HCT116 (cell line): Measurements from ENCODE around the gene SNX1. TPM values are rescaled to one million over a fixed set of nuclear protein-coding genes. Genes with fewer than 3 reads are reported as not detected.

ENCODE experiments used
- ATAC-seq: fragments of 200-7000 bp; cut with Tn5 transposase; 2 replicates; pipeline ENCODE4 v1.9.1; 2020; ENCODE audit warnings: mild to moderate bottlenecking, moderate library complexity
- BruUV-seq: library from RNA; stranded (reverse); fragments of 400-500 nt; replicated peaks from 2 replicates; lab custom pipeline; 2021; lab: Mats Ljungman, UMichigan
- CTCF ChIA-PET: fragments of 300-600 bp; sonication (Branson Sonifier 250); formaldehyde crosslinking; loops from one replicate; lab custom pipeline; 2021; ENCODE audit warnings: antibody characterized with exemption; lab: Charles Lee
- POLR2A ChIA-PET: fragments of 300-600, 350-600 bp; sonication (Branson Sonifier 250); formaldehyde crosslinking; loops from one replicate; lab custom pipeline; 2021; ENCODE audit warnings: antibody characterized with exemption; lab: Charles Lee
- RAD21 ChIA-PET, 2 experiments: fragments of 300-600 bp; sonication (Branson Sonifier 250); formaldehyde crosslinking; loops; one replicate each; lab custom pipeline; 2023; ENCODE audit warnings: low total read pairs in 2 of 2; ENCODE audit not compliant: uncharacterized antibody in 2 of 2, unreplicated experiment in 2 of 2, low non-redundant PET in 1 of 2; lab: Charles Lee
- DNase-seq: peaks from one replicate; pipeline ENCODE4 v3.0.0-alpha.2; 2010; ENCODE audit warnings: low read depth, low spot score
- H2AFZ ChIP-seq: fragments of 200-600 bp; shearing (Covaris generic), sonication (generic); 2 replicates; pipeline ENCODE4 v1.6.1; 2017; ENCODE audit warnings: low read depth, mixed run types, mixed read lengths, antibody characterized with exemption, low read length; ENCODE audit not compliant: poor library complexity, severe bottlenecking
- H3K27ac ChIP-seq: 2 replicates; pipeline ENCODE4 v1.5.1; 2012; ENCODE audit warnings: low read depth, low read length
- H3K27me3 ChIP-seq: fragments of 200-600 bp; sonication (generic); 2 replicates; pipeline ENCODE4 v1.6.1; 2016; ENCODE audit warnings: mixed run types, low read length, mixed read lengths; ENCODE audit not compliant: insufficient read depth
- H3K36me3 ChIP-seq, 2 experiments: fragments of 200-500 bp in 1 of 2; fragments of 200-600 bp in 1 of 2; sonication (Bioruptor generic) in 1 of 2; sonication (generic) in 1 of 2; 2 replicates each; pipeline versions ENCODE4 v1.5.1 to v1.6.1; 2014 to 2016; ENCODE audit warnings: low read length in 2 of 2, inconsistent platforms in 1 of 2, mixed read lengths in 1 of 2, mixed run types in 1 of 2; ENCODE audit not compliant: insufficient read depth in 2 of 2, control insufficient read depth in 1 of 2
- H3K4me1 ChIP-seq, 2 experiments: fragments of 200-600 bp in 1 of 2; sonication (generic) in 1 of 2; 2 replicates each; pipeline versions ENCODE4 v1.5.1 to v1.6.1; 2012 to 2017; ENCODE audit warnings: low read length in 2 of 2, inconsistent platforms in 1 of 2, mild to moderate bottlenecking in 1 of 2, mixed read lengths in 1 of 2, mixed run types in 1 of 2, moderate library complexity in 1 of 2; ENCODE audit not compliant: insufficient read depth in 2 of 2, control insufficient read depth in 1 of 2
- H3K4me2 ChIP-seq: fragments of 200-600 bp; sonication (generic); 2 replicates; pipeline ENCODE4 v1.6.1; 2017; ENCODE audit warnings: mixed run types, low read length, mixed read lengths
- H3K4me3 ChIP-seq, 2 experiments: fragments of 200-600 bp in 1 of 2; sonication (generic) in 1 of 2; replicated peaks in 1 of 2; 2 replicates each; pipeline ENCODE4 v1.5.1; 2011 to 2016; ENCODE audit warnings: low read length in 2 of 2, control low read depth in 1 of 2, low read depth in 1 of 2, mild to moderate bottlenecking in 1 of 2, mixed read lengths in 1 of 2, mixed run types in 1 of 2
- H3K79me2 ChIP-seq: fragments of 200-600 bp; sonication (generic); 2 replicates; pipeline ENCODE4 v1.6.1; 2017; ENCODE audit warnings: mild to moderate bottlenecking, mixed run types, low read length, moderate library complexity, mixed read lengths; ENCODE audit not compliant: insufficient read depth
- H3K9ac ChIP-seq: fragments of 200-600 bp; sonication (generic); 2 replicates; pipeline ENCODE4 v1.6.1; 2016; ENCODE audit warnings: low read length, mixed read lengths
- H3K9me2 ChIP-seq: fragments of 200-600 bp; sonication (generic), shearing (Covaris generic); 2 replicates; pipeline ENCODE4 v1.6.1; 2017; ENCODE audit warnings: mixed run types, mild to moderate bottlenecking, moderate library complexity; ENCODE audit not compliant: insufficient read depth
- H3K9me3 ChIP-seq, 2 experiments: fragments of 200-500 bp in 1 of 2; fragments of 200-600 bp in 1 of 2; sonication (Bioruptor generic) in 1 of 2; sonication (generic) in 1 of 2; 2 replicates each; pipeline ENCODE4 v1.6.1; 2014 to 2017; ENCODE audit warnings: low read length in 2 of 2, mixed read lengths in 2 of 2, inconsistent platforms in 1 of 2, low read depth in 1 of 2, mild to moderate bottlenecking in 1 of 2, mixed run types in 1 of 2, moderate library complexity in 1 of 2; ENCODE audit not compliant: control insufficient read depth in 1 of 2, insufficient read depth in 1 of 2
- H4K20me1 ChIP-seq: fragments of 200-600 bp; sonication (generic), shearing (Covaris generic); 2 replicates; pipeline ENCODE4 v1.6.1; 2017; ENCODE audit warnings: mixed run types, mild to moderate bottlenecking, moderate library complexity; ENCODE audit not compliant: insufficient read depth
- CEBPB ChIP-seq: IDR thresholded peaks from 2 replicates; pipeline ENCODE4 v1.6.1; 2012; ENCODE audit warnings: low read depth
- EGR1 ChIP-seq: IDR thresholded peaks from 2 replicates; pipeline ENCODE4 v1.6.1; 2012; ENCODE audit warnings: low read depth
- ELF1 ChIP-seq: IDR thresholded peaks from 2 replicates; pipeline ENCODE4 v1.6.1; 2012; ENCODE audit warnings: low read depth, borderline replicate concordance
- FOSL1 ChIP-seq: IDR thresholded peaks from 2 replicates; pipeline ENCODE4 v1.6.1; 2012; ENCODE audit warnings: low read depth
- POLR2AphosphoS5 ChIP-seq: IDR thresholded peaks from 2 replicates; pipeline ENCODE4 v1.6.1; 2011; ENCODE audit warnings: mild to moderate bottlenecking, low read depth, low read length, moderate library complexity
- SIN3A ChIP-seq: IDR thresholded peaks from 2 replicates; pipeline ENCODE4 v1.6.1; 2012; ENCODE audit warnings: low read depth
- SP1 ChIP-seq: IDR thresholded peaks from 2 replicates; pipeline ENCODE4 v1.6.1; 2012; ENCODE audit warnings: low read depth
- TCF7L2 ChIP-seq: IDR thresholded peaks from 2 replicates; pipeline ENCODE4 v1.7.0; 2011; ENCODE audit warnings: borderline replicate concordance, inconsistent platforms; ENCODE audit not compliant: insufficient read depth, insufficient read length; ENCODE audit errors: extremely low read depth
- YY1 ChIP-seq: IDR thresholded peaks from 2 replicates; pipeline ENCODE4 v1.6.1; 2011; ENCODE audit warnings: low read length, low read depth, moderate library complexity, mild to moderate bottlenecking; ENCODE audit not compliant: insufficient replicate concordance; ENCODE audit errors: extremely low read depth
- ZFX ChIP-seq: fragments of 450-650 bp; IDR thresholded peaks from 2 replicates; pipeline ENCODE4 v1.6.1; 2017
- ZNF274 ChIP-seq: fragments of 200-500 bp; sonication (Bioruptor generic); IDR thresholded peaks from 2 replicates; pipeline ENCODE4 v1.6.1; 2014; ENCODE audit warnings: mild to moderate bottlenecking, low read depth, low read length, inconsistent platforms
- intact Hi-C: fragments of 100-400 bp; cut with micrococcal nuclease; formaldehyde crosslinking; loops from 2 replicates; pipeline ENCODE4 v1.10.0; 2022
- total RNA-seq: library from RNA; stranded (reverse); gene quantifications from one replicate; pipeline ENCODE4 v1.2.1, GENCODE V29; 2021; ENCODE audit not compliant: unreplicated experiment
- TF ChIP-seq, protein P1 (sequence below): IDR thresholded peaks from 2 replicates; pipeline ENCODE4 v1.6.1; 2011; ENCODE audit warnings: mild to moderate bottlenecking, low read length, moderate library complexity; ENCODE audit not compliant: insufficient replicate concordance; ENCODE audit errors: extremely low read depth
- TF ChIP-seq, protein P2 (sequence below), 3 experiments: fragments of 200-600 bp in 1 of 3; sonication (generic) in 1 of 3; IDR thresholded peaks in 2 of 3; conservative IDR thresholded peaks in 1 of 3; 2 replicates each; pipeline ENCODE4 v1.5.1; 2012 to 2017; ENCODE audit warnings: low read depth in 2 of 3, low read length in 2 of 3, antibody characterized with exemption in 1 of 3, borderline replicate concordance in 1 of 3, control low read depth in 1 of 3, mild to moderate bottlenecking in 1 of 3, mixed read lengths in 1 of 3, mixed run types in 1 of 3, moderate library complexity in 1 of 3; ENCODE audit not compliant: insufficient read depth in 1 of 3
- TF ChIP-seq, protein P3 (sequence below): IDR thresholded peaks from 2 replicates; pipeline ENCODE4 v1.6.1; 2012; ENCODE audit warnings: low read depth
- TF ChIP-seq, protein P4 (sequence below): IDR thresholded peaks from 2 replicates; pipeline ENCODE4 v1.6.1; 2012

SNX1 gene
- total RNA-seq, 1 experiment from 2014 or later, result 91.9 TPM

DNA sequence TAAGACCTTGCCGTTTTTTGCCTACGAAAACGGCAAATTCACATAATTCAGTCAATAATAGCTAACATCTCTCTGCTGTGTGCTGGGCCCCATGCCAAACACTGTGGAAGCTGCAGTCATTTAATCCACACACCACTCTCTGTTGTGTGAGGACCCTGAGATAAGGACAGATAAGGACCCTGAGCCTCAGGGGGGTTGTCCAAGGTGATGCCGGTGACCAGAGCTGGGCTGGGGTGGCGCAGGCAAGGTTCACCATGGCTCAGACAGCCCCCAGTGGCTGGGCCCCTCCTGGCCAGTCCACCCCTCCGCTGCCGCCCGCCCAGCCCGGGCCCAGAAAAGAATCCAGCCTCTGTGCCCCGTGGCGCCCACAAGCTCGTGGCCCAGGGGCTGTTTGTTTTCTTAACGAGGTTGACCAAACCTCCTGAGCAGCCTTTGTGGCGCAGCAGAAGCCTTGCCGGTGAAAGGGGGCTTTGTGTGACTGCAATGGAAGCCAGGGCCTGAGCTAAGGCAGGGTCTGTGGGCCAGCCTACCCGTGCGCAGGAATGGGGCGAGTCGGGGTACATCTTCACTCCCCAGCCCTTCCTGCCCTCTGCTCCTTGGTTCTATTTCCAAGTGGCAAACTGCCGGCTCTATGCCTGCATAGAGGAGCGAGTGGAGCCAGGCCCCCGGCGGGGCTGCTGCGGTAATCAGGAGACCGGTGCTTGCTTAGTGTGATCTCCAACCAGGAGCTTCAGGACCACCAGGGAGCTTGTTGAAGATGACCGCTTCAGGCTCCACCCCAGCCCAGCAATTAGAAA lies 51.3 kb downstream of the SNX1 start:
- CTCF ChIA-PET, result no interaction called here
- H3K4me3 ChIP-seq, result no peak overlapping the region
- no peak overlapping the region for H3K4me2 ChIP-seq
- no peak for TF ChIP-seq ZFX
- no peak for TF ChIP-seq EGR1
- TF ChIP-seq CEBPB, result no peak
- no peak for TF ChIP-seq SP1
- TF ChIP-seq ELF1, result no peak
- no peak for TF ChIP-seq TCF7L2
- no peak for TF ChIP-seq FOSL1
- TF ChIP-seq, protein P1, sequence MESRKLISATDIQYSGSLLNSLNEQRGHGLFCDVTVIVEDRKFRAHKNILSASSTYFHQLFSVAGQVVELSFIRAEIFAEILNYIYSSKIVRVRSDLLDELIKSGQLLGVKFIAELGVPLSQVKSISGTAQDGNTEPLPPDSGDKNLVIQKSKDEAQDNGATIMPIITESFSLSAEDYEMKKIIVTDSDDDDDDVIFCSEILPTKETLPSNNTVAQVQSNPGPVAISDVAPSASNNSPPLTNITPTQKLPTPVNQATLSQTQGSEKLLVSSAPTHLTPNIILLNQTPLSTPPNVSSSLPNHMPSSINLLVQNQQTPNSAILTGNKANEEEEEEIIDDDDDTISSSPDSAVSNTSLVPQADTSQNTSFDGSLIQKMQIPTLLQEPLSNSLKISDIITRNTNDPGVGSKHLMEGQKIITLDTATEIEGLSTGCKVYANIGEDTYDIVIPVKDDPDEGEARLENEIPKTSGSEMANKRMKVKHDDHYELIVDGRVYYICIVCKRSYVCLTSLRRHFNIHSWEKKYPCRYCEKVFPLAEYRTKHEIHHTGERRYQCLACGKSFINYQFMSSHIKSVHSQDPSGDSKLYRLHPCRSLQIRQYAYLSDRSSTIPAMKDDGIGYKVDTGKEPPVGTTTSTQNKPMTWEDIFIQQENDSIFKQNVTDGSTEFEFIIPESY, result no peak
- TF ChIP-seq POLR2AphosphoS5, result no peak
- no peak for TF ChIP-seq YY1
- TF ChIP-seq SIN3A, result no peak
- TF ChIP-seq, protein P2, sequence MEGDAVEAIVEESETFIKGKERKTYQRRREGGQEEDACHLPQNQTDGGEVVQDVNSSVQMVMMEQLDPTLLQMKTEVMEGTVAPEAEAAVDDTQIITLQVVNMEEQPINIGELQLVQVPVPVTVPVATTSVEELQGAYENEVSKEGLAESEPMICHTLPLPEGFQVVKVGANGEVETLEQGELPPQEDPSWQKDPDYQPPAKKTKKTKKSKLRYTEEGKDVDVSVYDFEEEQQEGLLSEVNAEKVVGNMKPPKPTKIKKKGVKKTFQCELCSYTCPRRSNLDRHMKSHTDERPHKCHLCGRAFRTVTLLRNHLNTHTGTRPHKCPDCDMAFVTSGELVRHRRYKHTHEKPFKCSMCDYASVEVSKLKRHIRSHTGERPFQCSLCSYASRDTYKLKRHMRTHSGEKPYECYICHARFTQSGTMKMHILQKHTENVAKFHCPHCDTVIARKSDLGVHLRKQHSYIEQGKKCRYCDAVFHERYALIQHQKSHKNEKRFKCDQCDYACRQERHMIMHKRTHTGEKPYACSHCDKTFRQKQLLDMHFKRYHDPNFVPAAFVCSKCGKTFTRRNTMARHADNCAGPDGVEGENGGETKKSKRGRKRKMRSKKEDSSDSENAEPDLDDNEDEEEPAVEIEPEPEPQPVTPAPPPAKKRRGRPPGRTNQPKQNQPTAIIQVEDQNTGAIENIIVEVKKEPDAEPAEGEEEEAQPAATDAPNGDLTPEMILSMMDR (IDR thresholded peaks at IDR 0.05 in 2 of 3, conservative IDR thresholded peaks at IDR 0.05 in 1 of 3; ENCODE audit: borderline replicate concordance in 1 of 3, insufficient read depth in 1 of 3, low read depth in 2 of 3, low read length in 2 of 3), result no peak
- no peak for TF ChIP-seq ZNF274
- TF ChIP-seq, protein P3, sequence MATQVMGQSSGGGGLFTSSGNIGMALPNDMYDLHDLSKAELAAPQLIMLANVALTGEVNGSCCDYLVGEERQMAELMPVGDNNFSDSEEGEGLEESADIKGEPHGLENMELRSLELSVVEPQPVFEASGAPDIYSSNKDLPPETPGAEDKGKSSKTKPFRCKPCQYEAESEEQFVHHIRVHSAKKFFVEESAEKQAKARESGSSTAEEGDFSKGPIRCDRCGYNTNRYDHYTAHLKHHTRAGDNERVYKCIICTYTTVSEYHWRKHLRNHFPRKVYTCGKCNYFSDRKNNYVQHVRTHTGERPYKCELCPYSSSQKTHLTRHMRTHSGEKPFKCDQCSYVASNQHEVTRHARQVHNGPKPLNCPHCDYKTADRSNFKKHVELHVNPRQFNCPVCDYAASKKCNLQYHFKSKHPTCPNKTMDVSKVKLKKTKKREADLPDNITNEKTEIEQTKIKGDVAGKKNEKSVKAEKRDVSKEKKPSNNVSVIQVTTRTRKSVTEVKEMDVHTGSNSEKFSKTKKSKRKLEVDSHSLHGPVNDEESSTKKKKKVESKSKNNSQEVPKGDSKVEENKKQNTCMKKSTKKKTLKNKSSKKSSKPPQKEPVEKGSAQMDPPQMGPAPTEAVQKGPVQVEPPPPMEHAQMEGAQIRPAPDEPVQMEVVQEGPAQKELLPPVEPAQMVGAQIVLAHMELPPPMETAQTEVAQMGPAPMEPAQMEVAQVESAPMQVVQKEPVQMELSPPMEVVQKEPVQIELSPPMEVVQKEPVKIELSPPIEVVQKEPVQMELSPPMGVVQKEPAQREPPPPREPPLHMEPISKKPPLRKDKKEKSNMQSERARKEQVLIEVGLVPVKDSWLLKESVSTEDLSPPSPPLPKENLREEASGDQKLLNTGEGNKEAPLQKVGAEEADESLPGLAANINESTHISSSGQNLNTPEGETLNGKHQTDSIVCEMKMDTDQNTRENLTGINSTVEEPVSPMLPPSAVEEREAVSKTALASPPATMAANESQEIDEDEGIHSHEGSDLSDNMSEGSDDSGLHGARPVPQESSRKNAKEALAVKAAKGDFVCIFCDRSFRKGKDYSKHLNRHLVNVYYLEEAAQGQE, result no peak
- TF ChIP-seq, protein P4, sequence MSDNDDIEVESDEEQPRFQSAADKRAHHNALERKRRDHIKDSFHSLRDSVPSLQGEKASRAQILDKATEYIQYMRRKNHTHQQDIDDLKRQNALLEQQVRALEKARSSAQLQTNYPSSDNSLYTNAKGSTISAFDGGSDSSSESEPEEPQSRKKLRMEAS, result no peak
- TF ChIP-seq, all 23 proteins: peak for 0
- ATAC-seq (no peak), DNase-seq (no peak)
- H3K27me3 ChIP-seq, result no peaks in the 10 kb centered on the region
- H3K9me2 ChIP-seq, result no peaks in the 10 kb centered on the region
- H3K36me3 ChIP-seq, result no peaks in the 10 kb centered on the region; a peak in 1 of 4 replicates
- H3K4me1 ChIP-seq, result peaks cover 0 to 15% of the 10 kb centered on the region in 2 experiments; a peak in 3 of 4 replicates
- no peaks in the 10 kb centered on the region for H3K79me2 ChIP-seq
- H3K9ac ChIP-seq, result no peak overlapping the region
- intact Hi-C loops, result no loop called here
- no peak overlapping the region for H3K27ac ChIP-seq
- RAD21 ChIA-PET, result no interaction called here
- POLR2A ChIA-PET, result no interaction called here
- no peak overlapping the region for H2AFZ ChIP-seq
- no TSS peak for BruUV-seq
- no peaks in the 10 kb centered on the region for H4K20me1 ChIP-seq
- H3K9me3 ChIP-seq, result no peaks in the 10 kb centered on the region
